Memory B cell (primary cell): Measurements from ENCODE around the gene HPCAL1.

Experiments
- ATAC-seq: fragments of 150-1000 bp; cut with Tn5 transposase; 2 replicates; pipeline ENCODE4 v1.10.0; 2021; ENCODE audit warnings: low read depth, mild to moderate bottlenecking, moderate library complexity
- DNase-seq, 2 donors: peaks; one replicate each; pipeline ENCODE4 v3.0.0; 2022; ENCODE audit warnings: low spot score in 2 of 2
- H3K27ac Mint-ChIP-seq: one replicate; pipeline ENCODE4 v1.8.0; 2022; ENCODE audit warnings: mild to moderate bottlenecking, moderate library complexity, mixed read lengths
- H3K27me3 Mint-ChIP-seq: one replicate; pipeline ENCODE4 v1.8.0; 2022; ENCODE audit warnings: mixed read lengths
- H3K36me3 Mint-ChIP-seq: one replicate; pipeline ENCODE4 v1.8.0; 2022; ENCODE audit warnings: mild to moderate bottlenecking, mixed read lengths
- H3K4me1 Mint-ChIP-seq: one replicate; pipeline ENCODE4 v1.8.0; 2022; ENCODE audit warnings: mixed read lengths
- H3K4me3 Mint-ChIP-seq: one replicate; pipeline ENCODE4 v1.8.0; 2022; ENCODE audit warnings: mild to moderate bottlenecking, moderate library complexity, mixed read lengths
- H3K9me3 Mint-ChIP-seq: one replicate; pipeline ENCODE4 v1.8.0; 2022; ENCODE audit warnings: mixed read lengths

The HPCAL1 gene

DNA sequence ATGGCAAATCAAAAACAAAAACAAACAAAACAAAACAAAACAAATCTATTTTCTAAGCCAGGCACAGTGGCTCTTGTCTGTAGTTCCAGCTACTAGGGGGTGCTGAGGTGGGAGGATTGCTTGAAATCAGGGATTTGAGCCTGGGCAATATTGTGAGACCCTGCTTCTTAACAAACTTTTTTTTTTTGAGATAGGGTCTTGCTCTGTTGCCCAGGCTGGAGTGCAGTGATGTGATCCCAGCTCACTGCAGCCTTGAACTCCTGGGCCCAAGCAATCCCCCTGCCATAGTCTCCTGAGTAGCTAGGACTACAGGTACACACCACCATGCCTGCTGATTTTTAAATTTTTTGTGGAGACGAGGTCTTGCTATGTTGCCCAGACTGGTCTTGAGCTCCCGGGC, 6.2 kb downstream of the HPCAL1 start:
- DNase-seq (no peak), ATAC-seq (no peak)
- Mint-ChIP-seq H3K4me1 (peaks cover 33% of the 10 kb centered on the region), H3K4me3 (no peak overlapping the region), H3K27ac (no peak overlapping the region), H3K36me3 (no peaks in the 10 kb centered on the region), H3K27me3 (no peaks in the 10 kb centered on the region), H3K9me3 (no peaks in the 10 kb centered on the region)

DNA sequence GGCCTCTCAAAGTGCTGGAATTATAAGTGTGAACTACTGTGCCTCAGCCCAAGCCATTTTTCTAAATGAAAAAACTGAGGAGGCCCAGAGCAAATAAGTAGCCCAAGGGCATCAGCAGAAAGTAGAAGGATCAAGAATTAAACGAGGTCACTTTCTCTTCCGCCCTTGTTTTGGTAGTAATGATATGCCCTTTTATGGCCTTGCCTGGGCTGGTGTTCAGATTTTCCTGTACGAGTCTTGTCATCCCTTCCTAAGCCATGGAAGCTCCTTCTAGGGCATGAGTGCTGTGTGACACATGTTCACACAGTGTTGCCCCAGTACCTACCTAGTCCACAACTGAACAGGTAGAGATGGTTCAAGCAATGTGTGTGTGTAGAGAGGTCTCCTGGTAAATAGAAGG, 6.6 kb downstream of the HPCAL1 start:
- Mint-ChIP-seq H3K4me3 (no peak overlapping the region), H3K9me3 (no peaks in the 10 kb centered on the region), H3K36me3 (no peaks in the 10 kb centered on the region), H3K4me1 (peaks cover 36% of the 10 kb centered on the region), H3K27ac (no peak overlapping the region), H3K27me3 (no peaks in the 10 kb centered on the region)
- DNase-seq (no peak), ATAC-seq (no peak)

DNA sequence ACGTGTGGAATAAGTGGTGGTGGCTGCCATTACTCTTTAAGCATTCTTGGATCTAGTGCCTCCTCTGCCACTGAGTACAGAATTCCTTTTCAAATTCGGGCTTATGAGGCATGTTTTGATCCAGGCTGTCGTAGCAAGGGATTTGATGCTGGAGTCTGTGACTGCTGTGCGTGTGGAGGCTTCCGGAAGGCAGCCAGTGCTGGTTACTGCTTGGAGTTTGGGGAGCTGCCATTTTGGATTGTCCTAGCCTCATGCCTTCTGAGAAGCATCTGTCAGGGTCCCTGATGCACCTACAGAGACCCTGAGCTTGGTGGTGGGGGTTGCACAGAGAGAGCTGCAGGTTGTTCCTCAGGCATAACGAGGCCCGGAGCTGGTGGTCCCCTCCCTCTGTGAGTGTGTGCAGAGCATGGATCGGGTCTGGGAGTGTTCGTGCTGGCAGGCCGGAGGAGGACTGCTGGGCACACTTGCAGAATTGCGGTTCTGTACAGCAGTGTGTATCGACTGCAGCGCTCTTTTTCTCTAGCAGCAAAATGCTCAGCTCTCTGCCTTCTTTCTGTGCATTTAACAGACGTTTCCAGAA, 7.7 kb downstream of the HPCAL1 start:
- Mint-ChIP-seq H3K9me3 (no peaks in the 10 kb centered on the region), H3K4me3 (no peak overlapping the region), H3K27me3 (no peaks in the 10 kb centered on the region), H3K27ac (no peak overlapping the region), H3K4me1 (peaks cover 33% of the 10 kb centered on the region), H3K36me3 (no peaks in the 10 kb centered on the region)
- no peak for ATAC-seq
- DNase-seq, result no peak

DNA sequence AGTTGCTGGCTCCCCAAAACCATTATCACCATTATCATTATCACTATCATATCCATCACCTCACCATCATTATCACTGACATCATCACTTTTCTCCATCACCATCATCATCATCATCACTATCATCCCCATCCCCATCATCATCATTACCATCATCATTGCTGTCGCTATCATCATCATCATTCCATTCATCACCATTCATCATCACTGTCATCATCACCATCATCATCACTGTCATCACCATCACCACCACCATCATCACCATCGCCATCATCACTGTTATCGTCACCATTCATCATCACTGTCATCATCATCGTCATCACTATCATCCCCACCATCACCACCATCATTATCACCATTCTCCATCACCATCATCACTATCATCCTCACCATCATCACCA, 9.0 kb downstream of the HPCAL1 start:
- Mint-ChIP-seq H3K9me3 (no peaks in the 10 kb centered on the region), H3K36me3 (no peaks in the 10 kb centered on the region), H3K4me1 (peaks cover 32% of the 10 kb centered on the region), H3K27ac (no peak overlapping the region), H3K27me3 (no peaks in the 10 kb centered on the region), H3K4me3 (no peak overlapping the region)
- ATAC-seq, result no peak
- no peak for DNase-seq

- no peak for DNase-seq
- ATAC-seq, result no peak
- H3K4me1 Mint-ChIP-seq, result peaks cover 28% of the 10 kb centered on the region
- H3K36me3 Mint-ChIP-seq, result no peaks in the 10 kb centered on the region
- no peak overlapping the region for H3K27ac Mint-ChIP-seq
- H3K9me3 Mint-ChIP-seq, result no peaks in the 10 kb centered on the region
- H3K27me3 Mint-ChIP-seq, result no peaks in the 10 kb centered on the region
- H3K4me3 Mint-ChIP-seq, result no peak overlapping the region
Measured at GRCh38 chr2:10312437-10312957, 9.8 kb downstream of the HPCAL1 start.

DNA sequence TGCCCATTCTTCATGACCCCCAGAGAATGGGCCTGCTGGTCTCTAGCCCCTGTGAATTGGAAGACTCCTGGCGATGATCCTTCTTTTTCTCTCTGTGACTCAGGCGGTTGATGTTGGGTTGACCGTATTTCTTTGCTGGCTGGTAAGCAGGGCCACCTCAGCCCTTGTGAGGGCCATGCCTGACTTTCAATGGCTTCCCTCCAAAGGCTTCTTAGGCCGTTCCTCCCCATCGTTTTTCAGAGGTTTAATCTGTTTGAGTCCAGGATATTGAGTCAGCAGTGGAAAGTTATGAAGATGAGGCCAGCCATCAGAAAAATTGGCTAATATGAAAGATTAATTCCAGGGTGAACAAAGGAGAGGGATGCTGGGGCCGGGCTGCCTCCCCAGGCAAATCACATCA, 13.6 kb downstream of the HPCAL1 start:
- H3K36me3 Mint-ChIP-seq, result peaks cover 8% of the 10 kb centered on the region
- no peaks in the 10 kb centered on the region for H3K27me3 Mint-ChIP-seq
- DNase-seq (no peak), ATAC-seq (no peak)
- H3K4me1 Mint-ChIP-seq, result peaks cover 26% of the 10 kb centered on the region
- H3K27ac Mint-ChIP-seq, result no peak overlapping the region
- H3K4me3 Mint-ChIP-seq, result no peak overlapping the region
- H3K9me3 Mint-ChIP-seq, result no peaks in the 10 kb centered on the region

- Mint-ChIP-seq H3K9me3 (no peaks in the 10 kb centered on the region), H3K4me3 (no peak overlapping the region), H3K36me3 (peaks cover 8% of the 10 kb centered on the region), H3K27ac (no peak overlapping the region), H3K27me3 (no peaks in the 10 kb centered on the region), H3K4me1 (peaks cover 26% of the 10 kb centered on the region)
- DNase-seq (no peak), ATAC-seq (no peak)
Measured at GRCh38 chr2:10316860-10317259, 14.2 kb downstream of the HPCAL1 start.

- H3K36me3 Mint-ChIP-seq, result peaks cover 13% of the 10 kb centered on the region
- no peaks in the 10 kb centered on the region for H3K9me3 Mint-ChIP-seq
- no peaks in the 10 kb centered on the region for H3K27me3 Mint-ChIP-seq
- ATAC-seq (no peak), DNase-seq (no peak)
- H3K4me1 Mint-ChIP-seq, result peaks cover 26% of the 10 kb centered on the region
- no peak overlapping the region for H3K27ac Mint-ChIP-seq
- H3K4me3 Mint-ChIP-seq, result no peak overlapping the region
Measured at GRCh38 chr2:10317646-10318045, 14.9 kb downstream of the HPCAL1 start.

DNA sequence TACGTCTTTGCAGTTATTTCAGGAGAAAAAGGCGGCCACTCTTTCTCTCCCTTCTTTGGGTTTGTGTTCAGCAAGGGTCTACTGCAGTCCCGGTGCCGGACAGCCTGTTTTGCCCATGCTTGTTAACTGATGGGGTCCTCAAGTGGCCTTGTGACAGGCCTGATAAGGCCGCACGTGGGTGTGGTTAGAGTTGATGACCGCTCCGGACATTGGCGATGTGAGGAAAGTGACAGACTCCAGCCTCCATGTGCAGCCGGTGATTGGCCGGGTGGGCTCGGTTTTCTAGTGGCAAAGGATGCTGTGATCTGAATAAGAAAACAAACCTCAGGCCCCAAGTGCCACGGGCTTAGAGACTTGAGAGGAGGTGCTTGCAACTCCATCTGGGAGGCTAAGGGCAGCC, 15.6 kb downstream of the HPCAL1 start:
- H3K4me3 Mint-ChIP-seq, result no peak overlapping the region
- ATAC-seq, result no peak
- no peaks in the 10 kb centered on the region for H3K9me3 Mint-ChIP-seq
- no peak overlapping the region for H3K27ac Mint-ChIP-seq
- DNase-seq, result no peak
- H3K27me3 Mint-ChIP-seq, result no peaks in the 10 kb centered on the region
- peaks cover 31% of the 10 kb centered on the region for H3K4me1 Mint-ChIP-seq
- H3K36me3 Mint-ChIP-seq, result peaks cover 19% of the 10 kb centered on the region

DNA sequence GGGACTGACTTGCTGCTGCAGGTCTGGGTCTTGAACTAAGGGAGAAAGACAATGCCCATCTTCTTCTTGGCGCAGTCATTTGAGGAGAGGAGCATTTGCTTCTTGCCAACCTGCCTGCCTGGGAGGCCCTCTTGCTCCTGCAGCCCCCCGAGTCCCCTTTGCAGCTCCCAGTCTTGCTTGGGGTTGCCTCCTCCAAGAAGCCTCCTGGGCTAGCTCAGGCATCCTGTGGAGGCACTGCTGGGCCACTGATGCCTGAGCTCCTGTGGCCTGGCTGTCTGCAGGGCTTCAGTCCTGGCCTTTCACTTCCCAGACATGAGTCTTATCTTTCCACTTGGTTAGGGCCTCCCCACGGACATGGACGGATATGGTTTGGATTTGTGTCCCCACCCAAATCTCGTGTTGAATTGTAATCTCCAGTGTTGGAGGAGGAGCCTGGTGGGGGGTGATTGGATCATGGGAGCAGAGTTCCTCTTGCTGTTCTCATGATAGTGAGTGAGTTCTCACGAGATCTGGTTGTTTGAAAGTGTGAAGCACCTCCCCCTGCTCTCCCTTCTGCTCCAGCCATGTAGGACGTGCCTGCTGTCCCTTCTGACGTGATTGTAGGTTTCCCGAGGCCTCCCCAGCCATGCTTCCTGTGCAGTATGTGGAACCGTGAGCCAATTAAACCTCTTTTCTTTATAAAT, 17.3 kb downstream of the HPCAL1 start:
- ATAC-seq, result no peak
- Mint-ChIP-seq H3K4me1 (peaks cover 36% of the 10 kb centered on the region), H3K27me3 (no peaks in the 10 kb centered on the region), H3K27ac (peak overlapping the region; percentile 5), H3K4me3 (no peak overlapping the region), H3K36me3 (peaks cover 21% of the 10 kb centered on the region), H3K9me3 (no peaks in the 10 kb centered on the region)
- no peak for DNase-seq

- DNase-seq, result no peak
- Mint-ChIP-seq H3K27ac (peak overlapping the region; percentile 5), H3K36me3 (peaks cover 21% of the 10 kb centered on the region), H3K4me3 (no peak overlapping the region), H3K27me3 (no peaks in the 10 kb centered on the region), H3K4me1 (peaks cover 36% of the 10 kb centered on the region), H3K9me3 (no peaks in the 10 kb centered on the region)
- no peak for ATAC-seq
Measured at GRCh38 chr2:10320575-10320931, 17.8 kb downstream of the HPCAL1 start.

- DNase-seq (no peak), ATAC-seq (no peak)
- peaks cover 39% of the 10 kb centered on the region for H3K4me1 Mint-ChIP-seq
- H3K27me3 Mint-ChIP-seq, result no peaks in the 10 kb centered on the region
- H3K4me3 Mint-ChIP-seq, result no peak overlapping the region
- H3K9me3 Mint-ChIP-seq, result no peaks in the 10 kb centered on the region
- H3K36me3 Mint-ChIP-seq, result peaks cover 21% of the 10 kb centered on the region
- H3K27ac Mint-ChIP-seq, result no peak overlapping the region
Measured at GRCh38 chr2:10320933-10321332, 18.2 kb downstream of the HPCAL1 start.

- no peak overlapping the region for H3K27ac Mint-ChIP-seq
- H3K9me3 Mint-ChIP-seq, result no peaks in the 10 kb centered on the region
- no peak overlapping the region for H3K4me3 Mint-ChIP-seq
- H3K36me3 Mint-ChIP-seq, result peaks cover 21% of the 10 kb centered on the region
- no peaks in the 10 kb centered on the region for H3K27me3 Mint-ChIP-seq
- ATAC-seq, result no peak
- H3K4me1 Mint-ChIP-seq, result peaks cover 41% of the 10 kb centered on the region
- DNase-seq, result no peak
Measured at GRCh38 chr2:10321622-10322021, 18.9 kb downstream of the HPCAL1 start.

GRCh38 chr2:10322481-10322880, 19.8 kb downstream of the HPCAL1 start:
- H3K27ac Mint-ChIP-seq, result no peak overlapping the region
- peaks cover 49% of the 10 kb centered on the region for H3K4me1 Mint-ChIP-seq
- ATAC-seq (no peak), DNase-seq (no peak)
- no peaks in the 10 kb centered on the region for H3K27me3 Mint-ChIP-seq
- H3K36me3 Mint-ChIP-seq, result peaks cover 21% of the 10 kb centered on the region
- H3K4me3 Mint-ChIP-seq, result no peak overlapping the region
- H3K9me3 Mint-ChIP-seq, result no peaks in the 10 kb centered on the region

DNA sequence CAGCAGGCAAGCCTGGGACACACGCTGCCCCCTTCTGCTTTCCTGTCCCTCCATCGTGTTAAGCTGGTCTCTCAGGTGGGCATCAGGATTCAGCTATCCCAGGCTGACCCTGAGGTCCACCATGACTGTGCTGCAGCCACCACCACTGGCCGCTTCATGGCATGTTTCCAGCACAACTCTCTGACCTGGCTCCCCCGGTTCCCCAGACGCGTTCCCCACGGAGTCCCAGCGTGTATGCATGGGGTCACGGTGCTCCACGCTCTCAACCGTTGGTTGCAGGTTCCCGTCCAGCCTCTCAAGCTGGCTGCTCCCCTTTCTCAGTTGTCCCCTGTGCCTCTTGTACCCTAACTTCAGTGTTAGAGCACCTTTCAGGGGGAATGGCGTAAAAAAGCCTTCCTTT, 20.3 kb downstream of the HPCAL1 start:
- H3K36me3 Mint-ChIP-seq, result peaks cover 21% of the 10 kb centered on the region
- H3K27me3 Mint-ChIP-seq, result no peaks in the 10 kb centered on the region
- no peak for ATAC-seq
- DNase-seq, result no peak
- H3K27ac Mint-ChIP-seq, result no peak overlapping the region
- H3K9me3 Mint-ChIP-seq, result no peaks in the 10 kb centered on the region
- no peak overlapping the region for H3K4me3 Mint-ChIP-seq
- H3K4me1 Mint-ChIP-seq, result peaks cover 54% of the 10 kb centered on the region
